Body of pancreas (tissue), 4 donors: Measurements from ENCODE around the gene APOC4. TPM values are rescaled to one million over a fixed set of nuclear protein-coding genes. Genes with fewer than 3 reads are reported as not detected.
"Not testable (repeated sequence)": the region's sequence is repeated elsewhere in the genome, so short reads cannot be mapped to it uniquely, and the experiment has no call there.

Experiments used
- ATAC-seq: fragments of 150-250 bp; one replicate; pipeline ENCODE4 v1.9.1; 2016
- DNase-seq, 4 donors: peaks; one replicate each; pipeline ENCODE4 v3.0.0-alpha.2; 2019
- H3K27ac ChIP-seq, 4 donors: fragments of 200-600 bp; sonication (generic); 1 replicate in 3 of 4; 2 replicates in 1 of 4; pipeline versions ENCODE4 v1.5.1 to v1.6.1; 2016 to 2019; ENCODE audit warnings: mild to moderate bottlenecking in 1 of 4, mixed read lengths in 1 of 4, moderate library complexity in 1 of 4
- H3K27me3 ChIP-seq, 2 donors: fragments of 200-600 bp; sonication (generic); one replicate each; pipeline ENCODE4 v1.6.0; 2016; ENCODE audit warnings: mild to moderate bottlenecking in 1 of 2
- H3K36me3 ChIP-seq, 2 donors: fragments of 200-600 bp; sonication (generic); replicated peaks in 1 of 2; 2 replicates each; pipeline ENCODE4 v1.5.1; 2016; ENCODE audit warnings: low read depth in 2 of 2; ENCODE audit not compliant: insufficient read depth in 1 of 2
- H3K4me1 ChIP-seq: fragments of 200-600 bp; sonication (generic); one replicate; pipeline ENCODE4 v1.6.0; 2016
- H3K4me3 ChIP-seq, 2 donors: fragments of 200-600 bp; sonication (generic); 1 replicate in 1 of 2; 2 replicates in 1 of 2; pipeline ENCODE4 v1.5.1; 2016 to 2019
- H3K9me3 ChIP-seq, 3 donors: fragments of 200-600 bp; sonication (generic); 1 replicate in 2 of 3; 2 replicates in 1 of 3; pipeline ENCODE4 v1.5.1; 2016
- POLR2A ChIP-seq, 3 donors: fragments of 450-650 bp; IDR thresholded peaks; one replicate each; pipeline ENCODE4 v1.6.1; 2016; ENCODE audit warnings: antibody characterized with exemption in 3 of 3, mild to moderate bottlenecking in 2 of 3
- WGBS, 2 donors: methylation state at CpG; one replicate each; pipeline ENCODE4 v1.1.5; 2017; 5-methylcytosine and 5-hydroxymethylcytosine counted together
- intact Hi-C: fragments of 100-400 bp; cut with DNase I; formaldehyde crosslinking; loops from one replicate; pipeline ENCODE4 v1.15.1; 2023
- total RNA-seq, 2 donors: library from RNA; depleted of rRNA; stranded (reverse); fragments of >200 nt; gene quantifications; one replicate each; pipeline ENCODE4 v1.1.0, GENCODE V29; 2016
- TF ChIP-seq, protein P1 (sequence below), 7 experiments: fragments of 450-650 bp in 4 of 7; fragments of 200-600 bp in 3 of 7; sonication (generic) in 3 of 7; IDR thresholded peaks; one replicate each; pipeline ENCODE4 v1.5.1; 2016 to 2019; ENCODE audit warnings: antibody characterized with exemption in 7 of 7

Gene APOC4
- total RNA-seq, 2 donors from 2014 or later, result not detected

DNA sequence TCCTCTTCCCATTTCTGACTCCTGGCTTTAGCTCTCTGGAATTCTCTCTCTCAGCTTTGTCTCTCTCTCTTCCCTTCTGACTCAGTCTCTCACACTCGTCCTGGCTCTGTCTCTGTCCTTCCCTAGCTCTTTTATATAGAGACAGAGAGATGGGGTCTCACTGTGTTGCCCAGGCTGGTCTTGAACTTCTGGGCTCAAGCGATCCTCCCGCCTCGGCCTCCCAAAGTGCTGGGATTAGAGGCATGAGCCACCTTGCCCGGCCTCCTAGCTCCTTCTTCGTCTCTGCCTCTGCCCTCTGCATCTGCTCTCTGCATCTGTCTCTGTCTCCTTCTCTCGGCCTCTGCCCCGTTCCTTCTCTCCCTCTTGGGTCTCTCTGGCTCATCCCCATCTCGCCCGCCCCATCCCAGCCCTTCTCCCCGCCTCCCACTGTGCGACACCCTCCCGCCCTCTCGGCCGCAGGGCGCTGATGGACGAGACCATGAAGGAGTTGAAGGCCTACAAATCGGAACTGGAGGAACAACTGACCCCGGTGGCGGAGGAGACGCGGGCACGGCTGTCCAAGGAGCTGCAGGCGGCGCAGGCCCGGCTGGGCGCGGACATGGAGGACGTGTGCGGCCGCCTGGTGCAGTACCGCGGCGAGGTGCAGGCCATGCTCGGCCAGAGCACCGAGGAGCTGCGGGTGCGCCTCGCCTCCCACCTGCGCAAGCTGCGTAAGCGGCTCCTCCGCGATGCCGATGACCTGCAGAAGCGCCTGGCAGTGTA lies 33.8 kb upstream of the APOC4 start:
- WGBS, 2 donors, result 88 to 89% methylated on average over 18 to 39 of the region's 46 CpGs
- intact Hi-C loops, result loop anchor here (5.0 kb wide), 1 partner anchor 34 kb away; the partner anchor contains the start of gene APOC4
- no peak overlapping the region for H3K4me3 ChIP-seq

DNA sequence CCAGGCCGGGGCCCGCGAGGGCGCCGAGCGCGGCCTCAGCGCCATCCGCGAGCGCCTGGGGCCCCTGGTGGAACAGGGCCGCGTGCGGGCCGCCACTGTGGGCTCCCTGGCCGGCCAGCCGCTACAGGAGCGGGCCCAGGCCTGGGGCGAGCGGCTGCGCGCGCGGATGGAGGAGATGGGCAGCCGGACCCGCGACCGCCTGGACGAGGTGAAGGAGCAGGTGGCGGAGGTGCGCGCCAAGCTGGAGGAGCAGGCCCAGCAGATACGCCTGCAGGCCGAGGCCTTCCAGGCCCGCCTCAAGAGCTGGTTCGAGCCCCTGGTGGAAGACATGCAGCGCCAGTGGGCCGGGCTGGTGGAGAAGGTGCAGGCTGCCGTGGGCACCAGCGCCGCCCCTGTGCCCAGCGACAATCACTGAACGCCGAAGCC lies 33.2 kb upstream of the APOC4 start:
- Histone ChIP-seq H3K36me3 (no peaks in the 10 kb centered on the region), H3K27ac (no peak overlapping the region), H3K9me3 (no peaks in the 10 kb centered on the region), H3K27me3 (peaks cover 0 to 11% of the 10 kb centered on the region in 2 donors), H3K4me1 (peaks cover 28% of the 10 kb centered on the region), H3K4me3 (no peak overlapping the region)
- TF ChIP-seq POLR2A (IDR thresholded peaks at IDR 0.05), result no peak
- TF ChIP-seq, protein P1, sequence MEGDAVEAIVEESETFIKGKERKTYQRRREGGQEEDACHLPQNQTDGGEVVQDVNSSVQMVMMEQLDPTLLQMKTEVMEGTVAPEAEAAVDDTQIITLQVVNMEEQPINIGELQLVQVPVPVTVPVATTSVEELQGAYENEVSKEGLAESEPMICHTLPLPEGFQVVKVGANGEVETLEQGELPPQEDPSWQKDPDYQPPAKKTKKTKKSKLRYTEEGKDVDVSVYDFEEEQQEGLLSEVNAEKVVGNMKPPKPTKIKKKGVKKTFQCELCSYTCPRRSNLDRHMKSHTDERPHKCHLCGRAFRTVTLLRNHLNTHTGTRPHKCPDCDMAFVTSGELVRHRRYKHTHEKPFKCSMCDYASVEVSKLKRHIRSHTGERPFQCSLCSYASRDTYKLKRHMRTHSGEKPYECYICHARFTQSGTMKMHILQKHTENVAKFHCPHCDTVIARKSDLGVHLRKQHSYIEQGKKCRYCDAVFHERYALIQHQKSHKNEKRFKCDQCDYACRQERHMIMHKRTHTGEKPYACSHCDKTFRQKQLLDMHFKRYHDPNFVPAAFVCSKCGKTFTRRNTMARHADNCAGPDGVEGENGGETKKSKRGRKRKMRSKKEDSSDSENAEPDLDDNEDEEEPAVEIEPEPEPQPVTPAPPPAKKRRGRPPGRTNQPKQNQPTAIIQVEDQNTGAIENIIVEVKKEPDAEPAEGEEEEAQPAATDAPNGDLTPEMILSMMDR (IDR thresholded peaks at IDR 0.05), result no peak
- DNase-seq, result no peak
- WGBS, 2 donors, result 92% methylated on average over 28 of the region's 44 CpGs; no CpG with 5 or more reads in 1 of the 2 donors
- intact Hi-C loops, result loop anchor here (5.0 kb wide), 1 partner anchor 33 kb away; the partner anchor contains the start of gene APOC4
- no peak for ATAC-seq

More for the DNA sequence above, 33.8 kb upstream of the APOC4 start:
- TF ChIP-seq POLR2A (IDR thresholded peaks at IDR 0.05), result no peak
- TF ChIP-seq, protein P1 (IDR thresholded peaks at IDR 0.05), result no peak
- peaks cover 34% of the 10 kb centered on the region for H3K4me1 ChIP-seq
- H3K36me3 ChIP-seq, result no peaks in the 10 kb centered on the region
- no peak overlapping the region for H3K27ac ChIP-seq
- H3K9me3 ChIP-seq, result no peaks in the 10 kb centered on the region
- H3K27me3 ChIP-seq, result peaks cover 0 to 11% of the 10 kb centered on the region in 2 donors
- ATAC-seq (no peak), DNase-seq (no peak)

DNA sequence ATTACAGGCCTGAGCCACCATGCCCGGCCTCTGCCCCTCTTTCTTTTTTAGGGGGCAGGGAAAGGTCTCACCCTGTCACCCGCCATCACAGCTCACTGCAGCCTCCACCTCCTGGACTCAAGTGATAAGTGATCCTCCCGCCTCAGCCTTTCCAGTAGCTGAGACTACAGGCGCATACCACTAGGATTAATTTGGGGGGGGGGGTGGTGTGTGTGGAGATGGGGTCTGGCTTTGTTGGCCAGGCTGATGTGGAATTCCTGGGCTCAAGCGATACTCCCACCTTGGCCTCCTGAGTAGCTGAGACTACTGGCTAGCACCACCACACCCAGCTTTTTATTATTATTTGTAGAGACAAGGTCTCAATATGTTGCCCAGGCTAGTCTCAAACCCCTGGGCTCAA lies 32.3 kb upstream of the APOC4 start:
- intact Hi-C loops, result loop anchor here (5.0 kb wide), 1 partner anchor 33 kb away; the partner anchor contains the start of gene APOC4
- H3K27me3 ChIP-seq, result peaks cover 0 to 11% of the 10 kb centered on the region in 2 donors
- peaks cover 26% of the 10 kb centered on the region for H3K4me1 ChIP-seq
- 72 to 92% methylated on average over 4 to 5 of the region's 5 CpGs for WGBS, 2 donors
- no peak overlapping the region for H3K4me3 ChIP-seq
- ATAC-seq (no peak), DNase-seq (no peak)
- no peaks in the 10 kb centered on the region for H3K36me3 ChIP-seq
- H3K27ac ChIP-seq, result no peak overlapping the region
- TF ChIP-seq, protein P1 (IDR thresholded peaks at IDR 0.05), result no peak
- TF ChIP-seq POLR2A (IDR thresholded peaks at IDR 0.05), result no peak
- H3K9me3 ChIP-seq, result no peaks in the 10 kb centered on the region

DNA sequence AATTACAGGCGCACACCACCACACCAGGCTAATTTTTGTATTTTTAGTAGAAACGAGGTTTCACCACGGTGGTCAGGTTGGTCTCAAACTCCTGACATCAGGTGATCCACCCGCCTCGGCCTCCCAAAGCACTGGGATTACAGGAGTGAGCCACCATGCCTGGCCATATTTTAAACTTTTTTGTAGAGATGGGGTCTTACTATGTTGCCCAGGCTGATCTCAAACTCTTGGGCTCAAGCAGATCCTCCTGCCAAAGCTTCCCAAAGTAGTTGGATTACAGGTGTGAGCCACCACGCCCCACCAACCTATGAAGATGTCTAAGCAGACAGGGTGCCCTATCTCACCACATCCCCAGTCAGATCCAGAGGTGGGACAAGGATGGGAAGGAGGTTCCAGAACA lies 30.1 kb upstream of the APOC4 start:
- 60 to 70% methylated on average over 5 to 6 of the region's 6 CpGs for WGBS, 2 donors
- H3K4me1 ChIP-seq, result peaks cover 13% of the 10 kb centered on the region
- intact Hi-C loops, H3K9me3 ChIP-seq, ATAC-seq, H3K36me3 ChIP-seq, H3K27ac ChIP-seq, H3K27me3 ChIP-seq, DNase-seq, H3K4me3 ChIP-seq: not testable (repeated sequence)

DNA sequence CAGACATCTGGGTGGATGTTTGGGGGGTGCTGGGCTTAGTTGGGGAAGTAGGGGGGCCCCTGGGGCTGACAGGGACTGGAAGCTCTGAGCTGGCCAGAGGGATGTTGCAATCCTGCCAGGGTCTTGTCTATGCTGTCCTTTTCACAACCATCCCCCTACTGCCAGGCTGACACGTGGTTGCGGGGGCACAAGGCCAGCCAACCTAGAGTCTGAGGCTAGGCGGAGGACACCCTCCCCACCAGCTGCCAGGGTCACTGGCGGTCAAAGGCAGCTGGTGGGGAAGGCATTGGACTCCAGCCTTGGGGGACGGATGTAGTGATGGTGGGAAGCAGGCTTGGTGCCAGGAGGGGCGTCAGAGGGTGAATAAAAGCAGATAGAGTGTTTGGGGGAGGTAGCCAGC lies 29.2 kb upstream of the APOC4 start:
- ATAC-seq (no peak), DNase-seq (peak in 1 of 4 donors; percentile 73)
- TF ChIP-seq, protein P1 (IDR thresholded peaks at IDR 0.05), result no peak
- TF ChIP-seq POLR2A (IDR thresholded peaks at IDR 0.05), result no peak

DNA sequence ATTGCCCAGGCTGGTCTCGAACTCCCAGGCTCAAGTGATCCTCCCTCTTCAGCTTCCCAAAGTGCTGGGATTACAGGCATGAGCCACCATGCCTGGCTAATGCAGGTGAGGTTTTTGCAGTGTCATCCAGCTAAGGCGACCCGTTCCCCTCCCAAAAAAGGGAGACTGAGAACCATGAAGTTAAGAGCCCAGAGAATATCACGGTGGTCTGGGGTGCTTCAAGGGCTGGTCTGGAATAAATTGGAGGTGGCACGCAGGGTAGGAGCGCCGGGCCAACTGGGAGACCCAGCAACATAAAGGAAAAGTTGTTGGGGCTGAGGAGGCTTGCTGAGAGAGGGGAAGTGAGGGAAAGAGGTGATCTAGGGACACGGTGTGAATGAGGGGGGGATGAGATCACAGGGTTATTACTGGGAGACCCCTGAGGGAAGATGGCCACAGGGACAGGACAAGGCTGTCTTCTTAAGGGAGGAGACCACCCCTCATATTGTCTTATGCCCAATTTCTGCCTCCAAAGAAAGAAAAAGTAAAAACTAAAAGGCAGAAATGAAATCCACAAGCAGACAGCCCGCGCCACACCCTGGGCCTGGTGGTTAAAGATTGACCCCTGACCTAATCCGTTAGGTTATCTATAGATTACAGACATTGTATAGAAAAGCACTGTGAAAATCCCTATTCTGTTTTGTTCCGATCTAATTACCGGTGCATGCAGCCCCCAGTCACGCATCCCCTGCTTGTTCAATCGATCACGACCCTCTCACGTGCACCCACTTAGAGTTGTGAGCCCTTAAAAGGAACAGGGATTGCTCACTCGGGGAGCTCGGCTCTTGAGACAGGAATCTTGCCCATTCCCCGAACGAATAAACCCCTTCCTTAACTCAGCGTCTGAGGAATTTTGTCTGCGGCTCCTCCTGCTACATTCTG lies 28.3 kb upstream of the APOC4 start:
- H3K4me3 ChIP-seq, result not testable (repeated sequence)
- H3K4me1 ChIP-seq, result peaks cover 13% of the 10 kb centered on the region
- 50 to 57% methylated on average over 20 to 23 of the region's 23 CpGs for WGBS, 2 donors

More for the DNA sequence above, 29.2 kb upstream of the APOC4 start:
- Histone ChIP-seq H3K27me3 (no peaks in the 10 kb centered on the region), H3K9me3 (no peaks in the 10 kb centered on the region), H3K27ac (no peak overlapping the region), H3K4me1 (peaks cover 13% of the 10 kb centered on the region), H3K4me3 (no peak overlapping the region), H3K36me3 (no peaks in the 10 kb centered on the region)
- intact Hi-C loops, result no loop called here
- WGBS, 2 donors, result 26 to 29% methylated on average over 6 of the region's 6 CpGs

More for the DNA sequence above, 28.3 kb upstream of the APOC4 start:
- intact Hi-C loops, H3K27me3 ChIP-seq, H3K27ac ChIP-seq, H3K36me3 ChIP-seq, ATAC-seq, H3K9me3 ChIP-seq, DNase-seq: not testable (repeated sequence)
